ENCODE results near the gene CDH20. TPM values are rescaled to one million over a fixed set of nuclear protein-coding genes. Genes with fewer than 3 reads are reported as not detected.

CDH20 gene
- total and polyA plus RNA-seq, 2 of the 13 experiments (the other 11 are each of a cell fraction or from before 2014, with no cell fraction given): not detected

GRCh38 chr18:61459896-61460648, 126.8 kb downstream of the CDH20 start (continued):
- TF ChIP-seq ZNF576 (CRISPR knock-in tag; IDR thresholded peaks at IDR 0.05) (no peak), ZNF232 (CRISPR knock-in tag; IDR thresholded peaks at IDR 0.05; ENCODE audit: borderline replicate concordance) (no peak), ZNF503 (CRISPR knock-in tag; IDR thresholded peaks at IDR 0.05) (no peak), ADNP (CRISPR knock-in tag; IDR thresholded peaks at IDR 0.05) (no peak), ZFP41 (CRISPR knock-in tag; IDR thresholded peaks at IDR 0.05; ENCODE audit: borderline replicate concordance) (no peak)

GRCh38 chr18:61464551-61465142, 131.4 kb downstream of the CDH20 start:
- Histone ChIP-seq H3K27ac (ENCODE audit: extremely low read length, insufficient read depth, low read length) (no peak overlapping the region), H3K9ac (ENCODE audit: insufficient read depth, low read depth, low read length) (no peak overlapping the region), H3K79me2 (ENCODE audit: insufficient read depth, low read length) (no peaks in the 10 kb centered on the region), H4K20me1 (ENCODE audit: insufficient read depth, low read length) (no peaks in the 10 kb centered on the region), H3K4me2 (ENCODE audit: low read depth, low read length) (no peak overlapping the region), H3K4me1 (ENCODE audit: insufficient read depth, low read length) (no peaks in the 10 kb centered on the region), H3K4me3 (replicated peaks in 1 of 3; ENCODE audit: insufficient read depth in 1 of 3, low read depth in 2 of 3, low read length in 3 of 3) (no peak overlapping the region), H3K9me3 (ENCODE audit: low read length) (no peaks in the 10 kb centered on the region), H3K36me3 (replicated peaks in 1 of 2; ENCODE audit: control insufficient read depth in 1 of 2, insufficient read depth in 2 of 2, low read length in 2 of 2) (no peaks in the 10 kb centered on the region), H3K27me3 (ENCODE audit: control insufficient read depth in 1 of 2, insufficient read depth in 2 of 2, low read length in 2 of 2) (no peaks in the 10 kb centered on the region), H2AFZ (ENCODE audit: low read length) (no peak overlapping the region)
- BruUV-seq (replicated peaks): no TSS peak
- CTCF ChIA-PET (ENCODE audit: low intra/inter-chr PET ratio, low total read pairs): no interaction called here
- POLR2A ChIA-PET: no interaction called here
- WGBS (ENCODE audit: low lambda C conversion rate): 9% methylated on average over 1 of the region's 1 CpG
- ATAC-seq: no peak
- intact Hi-C loops (cut with micrococcal nuclease; ENCODE audit: unreplicated experiment) (no loop called here), in situ Hi-C loops (cut with HindIII; ENCODE audit: extremely low pct_ligation_motif_present, low pct_unique_long_range_greater_than_20kb) (no loop called here)
- DNase-seq (ENCODE audit: low spot score): no peak
- no peak for FAIRE-seq
- no peak for TF ChIP-seq HIVEP1 (CRISPR knock-in tag; IDR thresholded peaks at IDR 0.05)
- no peak for TF ChIP-seq ZNF761 (CRISPR knock-in tag; conservative IDR thresholded peaks at IDR 0.05)
- TF ChIP-seq HDAC1 (CRISPR knock-in tag; IDR thresholded peaks at IDR 0.05): no peak
- no peak for TF ChIP-seq POLR2G (IDR thresholded peaks at IDR 0.05; ENCODE audit: low read depth, low read length)
- no peak for TF ChIP-seq ATAD3A (CRISPR knock-in tag; IDR thresholded peaks at IDR 0.05)
- TF ChIP-seq PTBP1 (IDR thresholded peaks at IDR 0.05; ENCODE audit: low read depth, low read length, poor library complexity, severe bottlenecking): no peak
- TF ChIP-seq ZNF317 (CRISPR knock-in tag; IDR thresholded peaks at IDR 0.05): no peak
- TF ChIP-seq KAT8 (CRISPR knock-in tag; IDR thresholded peaks at IDR 0.05): no peak
- no peak for TF ChIP-seq HOMEZ (CRISPR knock-in tag; IDR thresholded peaks at IDR 0.05; ENCODE audit: low read depth)
- TF ChIP-seq ATF7-NPFF (CRISPR knock-in tag; IDR thresholded peaks at IDR 0.05; ENCODE audit: low read depth): no peak
- TF ChIP-seq ZNF512 (CRISPR knock-in tag; IDR thresholded peaks at IDR 0.05): no peak
- TF ChIP-seq CREB1 (IDR thresholded peaks at IDR 0.05): no peak
- no peak for TF ChIP-seq CREB1 (CRISPR knock-in tag; IDR thresholded peaks at IDR 0.05)
